ENCODE measurements around the gene ZFYVE26.

Gene ZFYVE26

GRCh38 chr14:67725171-67725570, 91.2 kb downstream of the ZFYVE26 start:
- ChIA-PET POLR2A (no interaction called here), CTCF (interaction anchor here (1.0 kb wide), 1 partner anchor 13 kb away, joined by 5 read pairs; no protein-coding TSS in a partner anchor)
- Histone ChIP-seq H3K36me3 (ENCODE audit: control insufficient read depth in 2 of 2, insufficient read depth in 1 of 2, low read length in 2 of 2) (no peaks in the 10 kb centered on the region), H3K27ac (ENCODE audit: extremely low read depth, low read depth, low read length) (no peak overlapping the region), H3K9me3 (ENCODE audit: control insufficient read depth, insufficient read depth, low read depth, low read length) (no peaks in the 10 kb centered on the region), H3K4me1 (ENCODE audit: control insufficient read depth, insufficient read depth, low read length) (no peaks in the 10 kb centered on the region), H3K4me3 (ENCODE audit: low read depth, low read length) (no peak overlapping the region)
- TF ChIP-seq ZNF501 (tag by site-specific recombination; IDR thresholded peaks at IDR 0.05) (no peak), ZNF426 (tag by site-specific recombination; IDR thresholded peaks at IDR 0.05) (no peak)

GRCh38 chr14:67722293-67722692, 94.1 kb downstream of the ZFYVE26 start:
- POLR2A ChIA-PET = no interaction called here
- no peak for TF ChIP-seq KLF7 (tag by site-specific recombination; IDR thresholded peaks at IDR 0.05; ENCODE audit: borderline replicate concordance)
- TF ChIP-seq ZBTB17 (tag by site-specific recombination; IDR thresholded peaks at IDR 0.05) = peak; percentile 95
- no peak for TF ChIP-seq ZNF416 (tag by site-specific recombination; IDR thresholded peaks at IDR 0.05)
- TF ChIP-seq ZNF394 (tag by site-specific recombination; IDR thresholded peaks at IDR 0.05; ENCODE audit: borderline replicate concordance) = no peak
- TF ChIP-seq IKZF3 (tag by site-specific recombination; IDR thresholded peaks at IDR 0.05) = no peak
- no peak for TF ChIP-seq ZNF398 (tag by site-specific recombination; IDR thresholded peaks at IDR 0.05)
- TF ChIP-seq ZNF169 (tag by site-specific recombination; IDR thresholded peaks at IDR 0.05) = no peak
- no peak for TF ChIP-seq ZBTB11 (tag by site-specific recombination; conservative IDR thresholded peaks at IDR 0.05; ENCODE audit: low read depth)
- TF ChIP-seq ZNF76 (tag by site-specific recombination; IDR thresholded peaks at IDR 0.05; ENCODE audit: borderline replicate concordance, low read depth) = 0 out of 2 replicates have a peak, but pooled peaks have one; percentile 31
- TF ChIP-seq ZNF335 (tag by site-specific recombination; conservative IDR thresholded peaks at IDR 0.05) = no peak
- no peak for TF ChIP-seq PRDM2 (tag by site-specific recombination; IDR thresholded peaks at IDR 0.05; ENCODE audit: borderline replicate concordance)
- TF ChIP-seq ZNF704 (tag by site-specific recombination; IDR thresholded peaks at IDR 0.05) = no peak
- TF ChIP-seq ZSCAN4 (tag by site-specific recombination; IDR thresholded peaks at IDR 0.05) = no peak
- TF ChIP-seq GFI1B (tag by site-specific recombination; IDR thresholded peaks at IDR 0.05) = no peak
- TF ChIP-seq ZNF626 (tag by site-specific recombination; IDR thresholded peaks at IDR 0.05) = no peak
- CTCF ChIA-PET = interaction anchor here (0.7 to 2.1 kb wide), 2 partner anchors 18 to 57 kb away, joined by 3 to 8 read pairs; no protein-coding TSS in a partner anchor
- Histone ChIP-seq H3K9me3 (ENCODE audit: control insufficient read depth, insufficient read depth, low read depth, low read length) (no peaks in the 10 kb centered on the region), H3K4me1 (ENCODE audit: control insufficient read depth, insufficient read depth, low read length) (no peaks in the 10 kb centered on the region), H3K27ac (ENCODE audit: extremely low read depth, low read depth, low read length) (no peak overlapping the region), H3K36me3 (ENCODE audit: control insufficient read depth in 2 of 2, insufficient read depth in 1 of 2, low read length in 2 of 2) (no peaks in the 10 kb centered on the region), H3K4me3 (ENCODE audit: low read depth, low read length) (no peak overlapping the region)
